IPS-NIHi7 (cell line): ENCODE measurements around the gene DHRS12.
A peak's percentile ranks its signal among the peaks of the same experiment; 100 is the strongest.

ENCODE experiments used
- DNase-seq: peaks from one replicate; pipeline ENCODE4 v3.0.0; 2012; ENCODE audit warnings: mixed read lengths; ENCODE audit errors: extremely low spot score

Gene DHRS12, protein sequence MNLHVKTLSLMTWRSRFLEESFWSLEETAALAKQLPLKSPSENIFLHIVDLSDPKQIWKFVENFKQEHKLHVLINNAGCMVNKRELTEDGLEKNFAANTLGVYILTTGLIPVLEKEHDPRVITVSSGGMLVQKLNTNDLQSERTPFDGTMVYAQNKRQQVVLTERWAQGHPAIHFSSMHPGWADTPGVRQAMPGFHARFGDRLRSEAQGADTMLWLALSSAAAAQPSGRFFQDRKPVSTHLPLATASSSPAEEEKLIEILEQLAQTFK

GRCh38 chr13:51803422-51804294 lies at the start of gene DHRS12:
TSS of gene DHRS12 (minus strand) at chr13:51804163. CDS start at chr13:51799659, 4,504 bp downstream.
- DNase-seq: peak; percentile 93

DNA sequence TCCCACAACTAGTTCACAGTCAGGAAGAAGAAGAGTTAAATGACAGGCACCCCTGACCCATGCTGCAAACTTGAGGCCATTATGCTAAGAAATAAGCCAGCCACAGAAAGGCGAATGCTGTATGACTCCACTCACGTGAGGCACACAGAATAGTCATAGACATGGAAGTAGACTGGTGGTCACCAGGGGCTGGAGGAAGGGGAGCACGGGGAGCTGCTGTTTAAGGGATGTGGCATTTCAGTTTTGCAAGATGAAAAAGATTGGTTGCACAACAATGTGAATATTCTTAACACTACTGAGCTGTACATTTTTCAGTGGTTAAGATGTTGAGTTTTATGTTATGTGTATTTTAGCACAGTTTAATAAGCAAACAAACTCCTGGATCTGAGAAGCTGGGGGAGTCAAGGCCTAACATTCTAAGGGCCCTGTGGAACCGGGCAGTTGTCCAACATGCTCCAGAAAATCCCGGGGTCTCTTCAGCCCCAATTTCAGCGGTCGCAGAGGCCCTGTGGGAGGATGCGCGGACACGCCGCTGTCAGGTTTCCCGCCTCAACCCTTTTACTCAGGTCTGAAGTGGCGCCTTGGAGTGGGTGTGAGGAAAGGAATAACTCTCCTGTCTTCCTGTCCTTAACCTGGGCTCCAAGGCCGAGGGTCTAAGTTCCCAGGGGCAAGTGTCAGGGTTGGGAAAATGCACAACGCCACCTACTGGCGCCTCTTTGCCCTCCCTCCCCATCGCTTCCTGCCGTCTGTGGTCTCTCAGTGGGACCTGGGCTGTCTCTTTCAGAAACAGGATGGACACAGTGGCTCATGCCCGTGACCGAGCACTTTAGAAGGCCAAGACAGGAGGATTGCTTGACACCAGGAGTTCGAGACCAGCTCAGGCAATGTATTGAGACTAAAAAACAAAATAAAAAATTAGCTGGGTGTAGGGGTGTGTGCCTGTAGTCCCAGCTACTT lies 45.5 kb upstream of the DHRS12 start:
- peak; percentile 93 for DNase-seq

GRCh38 chr13:51848674-51849073 lies 44.7 kb upstream of the DHRS12 start:
- DNase-seq: no peak

DNA sequence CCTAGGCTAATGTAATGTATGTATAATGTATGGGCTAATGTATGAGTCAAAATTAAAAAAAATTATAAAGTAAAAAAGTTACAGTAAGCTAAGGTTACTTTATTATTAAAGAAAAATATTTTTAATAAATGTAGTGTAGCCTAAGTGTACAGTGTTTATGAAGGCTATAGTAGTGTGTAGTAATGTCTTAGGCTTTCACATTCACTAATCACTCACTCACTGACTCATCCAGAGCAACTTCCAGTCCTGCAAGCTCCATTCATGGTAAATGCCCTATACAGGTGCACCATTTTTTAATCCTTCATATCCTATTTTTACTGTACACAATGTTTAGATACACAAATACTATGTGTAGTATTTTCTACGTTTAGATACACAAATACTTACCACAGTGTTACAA lies 42.8 kb upstream of the DHRS12 start:
- DNase-seq: no peak

DNA sequence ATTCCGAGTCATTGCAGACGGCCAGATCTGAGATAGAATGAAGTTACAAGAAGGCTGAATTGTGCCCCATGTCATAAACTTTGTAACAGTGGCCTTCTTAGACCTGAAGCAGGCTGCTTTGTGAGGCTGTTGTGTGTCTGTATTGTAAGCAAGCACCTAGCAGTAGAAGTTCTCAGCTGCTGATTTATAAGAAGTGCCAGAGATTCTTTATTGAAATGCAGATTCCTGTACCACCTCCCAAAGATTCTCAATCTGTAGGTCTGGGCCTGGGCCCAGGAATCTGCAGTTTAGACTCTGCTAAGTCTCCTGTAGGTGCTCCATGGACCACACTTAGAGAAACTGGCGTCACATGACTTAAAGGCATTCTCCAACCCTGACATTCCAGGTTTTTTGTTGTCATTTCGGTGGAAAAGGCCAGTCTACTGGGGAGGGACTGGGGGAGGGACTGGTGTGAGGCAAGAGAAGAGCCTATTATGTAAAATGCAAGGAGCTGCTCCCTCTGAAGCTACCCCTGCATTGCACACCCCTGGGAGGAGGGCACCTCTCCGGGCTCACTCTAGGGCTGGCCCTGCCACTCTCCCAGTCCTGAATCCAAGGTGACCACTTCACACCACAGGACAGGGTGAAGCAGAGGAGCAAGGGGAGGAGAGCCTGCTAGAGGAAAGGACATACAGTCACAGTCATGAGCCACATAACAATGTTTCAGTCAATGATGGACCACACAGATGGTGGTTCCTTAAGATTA lies 41.8 kb upstream of the DHRS12 start:
- no peak for DNase-seq

GRCh38 chr13:51844862-51845573 lies 41.1 kb upstream of the DHRS12 start, which contains the start of gene TMEM272:
TSS of gene TMEM272 (minus strand) at chr13:51845177. CDS start at chr13:51838530, 6,647 bp downstream.
- DNase-seq: peak; percentile 90

DNA sequence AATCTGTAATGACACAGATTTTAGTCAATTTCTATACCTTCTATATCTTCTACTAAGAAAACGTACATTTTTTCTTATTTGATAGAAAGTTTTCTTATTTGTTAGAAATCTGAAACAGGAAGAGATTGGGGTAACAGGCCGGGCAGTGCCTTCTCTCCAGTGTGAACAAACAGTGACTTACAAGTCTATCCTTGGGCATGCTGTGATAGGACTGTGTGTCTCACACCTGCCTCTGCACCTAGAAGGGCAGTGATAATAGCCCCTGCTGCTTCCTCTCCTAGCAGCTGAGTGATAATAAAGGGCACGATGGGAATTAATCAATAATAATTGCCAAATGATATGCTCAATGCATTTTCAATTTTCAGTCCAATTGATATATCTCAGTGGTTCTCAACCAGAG lies 39.6 kb upstream of the DHRS12 start:
- DNase-seq: no peak

GRCh38 chr13:51841732-51842131 lies 37.8 kb upstream of the DHRS12 start:
- no peak for DNase-seq

DNA sequence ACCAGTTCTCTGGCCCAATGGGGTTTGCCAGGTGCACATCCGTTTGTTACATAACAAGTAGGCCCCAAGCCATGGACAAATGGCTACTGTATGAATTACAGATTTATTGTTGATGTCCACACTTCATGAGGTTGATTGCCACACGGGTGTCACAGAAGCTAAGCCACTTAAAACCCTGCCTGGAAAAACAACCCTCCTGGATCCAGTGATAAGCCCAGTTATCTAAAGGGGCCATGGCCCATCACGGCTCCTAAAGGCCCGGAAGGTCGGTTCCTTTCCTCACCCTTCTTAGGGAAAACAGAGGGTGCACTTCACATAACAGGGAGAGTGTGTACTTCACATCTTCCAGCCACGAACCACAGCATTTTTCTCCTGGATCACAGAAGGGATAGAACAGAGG lies 37.0 kb upstream of the DHRS12 start:
- DNase-seq: no peak

DNA sequence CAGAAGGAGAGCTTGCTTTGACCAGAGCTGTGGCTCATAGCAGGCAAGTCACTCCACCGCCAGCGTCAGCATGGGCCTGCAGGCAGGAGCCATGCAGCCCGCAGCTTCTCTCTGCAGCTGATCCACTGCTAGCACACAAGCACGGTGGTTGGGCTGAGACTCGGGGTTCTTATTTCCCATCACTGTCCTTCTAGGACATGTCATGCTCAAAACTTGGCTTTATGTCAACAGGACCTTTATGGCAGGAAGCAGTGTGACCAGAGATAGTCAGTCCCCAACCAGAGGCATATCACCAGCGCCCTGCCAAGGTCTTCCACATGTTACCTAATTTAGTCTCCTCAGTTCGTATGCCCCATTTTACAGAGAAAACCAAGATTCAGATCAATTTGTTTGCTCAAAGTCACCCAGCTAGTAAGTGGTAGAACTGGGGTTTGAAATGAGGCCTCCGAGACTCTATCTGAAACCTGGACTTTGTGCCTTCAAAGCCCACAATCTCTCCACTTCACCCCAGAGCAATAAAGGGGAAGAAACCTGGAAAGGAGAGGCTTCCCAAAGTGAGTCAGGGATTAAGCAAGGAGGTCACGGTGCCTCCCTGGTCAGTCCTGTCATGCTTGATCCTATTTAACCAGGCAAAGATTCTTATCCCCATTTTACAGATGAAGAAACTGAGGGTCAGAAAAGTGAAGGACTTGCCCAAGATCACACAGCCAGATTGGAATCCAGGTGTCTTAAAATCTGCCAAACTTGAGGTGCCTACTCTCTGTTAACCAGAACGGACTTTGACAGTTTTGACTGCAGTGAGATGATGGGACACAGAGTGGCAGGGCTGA lies 36.0 kb upstream of the DHRS12 start:
- no peak for DNase-seq

DNA sequence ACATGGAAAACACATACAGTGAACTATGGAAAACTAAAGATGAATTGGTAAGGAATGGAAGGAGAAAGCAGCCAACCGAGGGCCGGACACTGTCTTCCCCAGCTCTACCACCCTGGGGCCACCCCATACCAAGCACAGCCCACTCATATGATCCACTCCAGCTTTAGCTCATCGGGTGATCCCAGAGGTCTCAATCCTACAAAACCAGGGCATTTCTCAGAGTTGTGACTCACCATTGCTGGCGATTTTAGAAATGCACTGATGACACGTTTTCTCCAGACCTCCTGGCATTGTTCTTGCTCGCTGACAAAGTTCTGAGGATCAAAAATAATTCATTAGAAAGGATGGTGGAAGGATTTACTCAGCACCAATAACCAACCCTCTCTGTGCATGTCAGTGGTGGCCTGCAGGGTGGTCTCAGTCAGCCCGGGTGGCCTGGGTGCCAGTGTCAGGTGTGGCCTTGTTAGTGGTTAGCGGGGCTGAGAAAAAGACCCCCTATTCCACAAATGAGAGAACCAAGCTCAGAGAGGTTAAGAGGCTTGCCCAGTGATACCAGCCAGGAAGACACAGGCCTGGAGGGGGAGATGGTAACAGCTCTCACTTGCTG lies 34.4 kb upstream of the DHRS12 start:
- DNase-seq: no peak

DNA sequence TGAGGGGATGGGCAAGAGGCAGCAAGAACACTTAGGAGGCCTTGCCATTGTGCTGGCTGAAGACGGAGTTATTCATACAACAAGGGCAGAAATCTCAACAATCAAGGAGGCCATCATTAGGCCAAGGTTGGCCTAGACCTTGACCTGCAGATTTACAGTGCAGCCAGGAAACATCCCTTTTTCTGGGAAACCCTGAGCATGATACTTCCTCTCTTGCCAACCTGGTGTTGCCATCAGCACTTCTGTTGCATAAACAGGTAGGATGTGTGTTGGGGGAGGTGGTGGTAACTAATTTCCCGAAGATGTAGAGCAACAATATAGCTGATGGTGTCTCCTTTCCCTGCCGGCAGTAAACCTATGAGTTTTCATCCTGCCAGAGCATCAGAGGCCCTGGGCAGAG lies 33.1 kb upstream of the DHRS12 start:
- no peak for DNase-seq

GRCh38 chr13:51834581-51835171 lies 30.7 kb upstream of the DHRS12 start:
- no peak for DNase-seq

DNA sequence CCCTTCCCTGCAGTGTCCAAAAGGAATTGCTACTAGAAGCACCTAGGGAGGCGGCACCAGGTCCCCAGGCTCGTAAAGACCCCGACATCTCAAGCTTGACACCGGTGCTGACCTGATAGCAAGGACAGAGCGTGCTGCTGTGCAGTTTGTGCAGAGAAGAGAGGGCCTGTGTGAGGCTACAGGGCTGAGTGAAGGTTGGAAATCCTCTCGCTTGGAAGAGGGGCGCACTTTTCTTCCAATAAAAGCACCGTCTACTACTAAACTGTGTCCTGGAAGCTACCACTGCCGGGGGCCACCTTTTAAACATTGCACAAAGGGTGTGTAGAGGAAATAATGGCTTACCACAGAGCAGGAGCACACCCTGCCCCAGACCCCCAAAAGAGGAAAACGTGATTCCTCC lies 30.0 kb upstream of the DHRS12 start:
- no peak for DNase-seq

DNA sequence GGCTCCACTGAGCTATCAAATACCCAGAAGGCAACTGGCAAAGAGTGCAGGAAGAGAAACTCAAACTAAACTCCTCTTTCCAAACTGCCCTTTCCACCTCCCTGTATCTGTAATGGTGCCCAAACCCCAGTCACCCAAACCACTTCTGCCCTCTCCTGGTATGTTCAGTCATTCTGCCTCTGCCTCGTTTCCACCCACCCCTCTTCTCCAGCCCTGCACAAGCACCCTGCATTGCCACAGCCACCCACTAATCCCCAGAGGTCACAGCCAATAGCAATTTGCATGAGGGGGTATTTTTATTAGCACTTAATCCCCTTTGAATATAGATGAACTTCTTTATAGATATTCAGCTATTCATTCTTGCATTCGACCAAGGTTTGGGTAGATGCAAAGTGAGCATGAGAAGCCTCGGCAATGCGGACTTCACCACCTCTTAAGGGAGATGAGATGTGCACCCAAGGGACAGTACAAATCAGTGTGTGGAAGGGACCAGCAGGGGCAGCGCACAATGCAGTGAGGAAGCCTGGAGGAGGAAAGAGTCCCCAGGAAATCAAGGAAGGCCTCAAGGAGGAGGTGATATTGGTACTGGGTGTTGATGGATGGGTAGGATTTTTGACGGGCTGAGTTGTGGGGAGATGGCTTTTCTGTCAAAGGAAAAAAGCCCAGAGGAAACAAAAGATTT lies 28.6 kb upstream of the DHRS12 start:
- peak; percentile 67 for DNase-seq

DNA sequence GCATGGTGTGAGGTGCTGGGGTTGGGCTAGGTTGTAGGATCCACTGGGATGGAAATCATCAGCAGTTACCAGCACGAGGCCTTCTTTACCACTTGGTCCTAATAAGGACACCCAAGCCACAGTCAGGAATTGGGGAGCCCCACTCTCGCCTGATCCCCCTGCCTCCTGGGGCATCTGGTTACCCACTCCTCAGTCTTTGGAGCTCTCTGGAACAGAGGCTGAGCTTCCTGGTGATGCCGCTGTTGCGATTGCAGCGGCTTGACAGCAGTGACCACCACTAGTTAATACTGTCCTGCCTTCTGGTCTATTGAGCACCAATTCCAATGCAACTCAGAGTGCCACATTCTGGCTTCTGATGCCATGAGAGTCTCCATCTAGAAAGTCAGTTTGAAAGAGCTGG lies 27.6 kb upstream of the DHRS12 start:
- no peak for DNase-seq

DNA sequence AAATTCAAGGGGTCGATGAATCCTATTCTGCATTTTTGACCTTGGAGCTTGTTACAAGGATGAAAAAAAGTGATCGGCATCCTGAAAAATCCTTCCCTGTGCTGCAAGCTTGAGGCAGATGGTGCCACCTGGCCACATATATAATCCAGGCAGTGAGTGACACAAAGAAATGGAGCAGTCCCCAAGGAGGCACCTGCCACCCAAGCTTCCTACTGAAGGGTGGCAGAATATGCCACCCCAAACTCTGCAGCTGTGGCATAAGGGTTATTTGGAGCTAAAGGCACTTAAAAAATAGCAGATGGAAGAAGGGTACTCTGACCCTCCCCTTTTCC lies 25.6 kb upstream of the DHRS12 start:
- DNase-seq: no peak
